Subcutaneous abdominal adipose tissue (tissue), 5 donors: ENCODE measurements around the gene RNF13.
"Not testable (repeated sequence)": the region's sequence is repeated elsewhere in the genome, so short reads cannot be mapped to it uniquely, and the experiment has no call there.

Experiments used
- H3K27ac ChIP-seq: one replicate; pipeline ENCODE4 v1.7.0; 2013; ENCODE audit warnings: low read depth, mild to moderate bottlenecking, inconsistent platforms, low read length, moderate library complexity
- H3K27me3 ChIP-seq, 5 donors: one replicate each; pipeline ENCODE4 v1.7.0; 2013; ENCODE audit warnings: low read length in 5 of 5, inconsistent platforms in 1 of 5; ENCODE audit not compliant: control insufficient read depth in 5 of 5, insufficient read depth in 4 of 5
- H3K36me3 ChIP-seq, 5 donors: one replicate each; pipeline ENCODE4 v1.7.0; 2013; ENCODE audit warnings: low read length in 5 of 5; ENCODE audit not compliant: control insufficient read depth in 5 of 5, insufficient read depth in 5 of 5
- H3K4me1 ChIP-seq, 5 donors: one replicate each; pipeline ENCODE4 v1.7.0; 2013; ENCODE audit warnings: low read length in 5 of 5, mild to moderate bottlenecking in 3 of 5, moderate library complexity in 1 of 5; ENCODE audit not compliant: control insufficient read depth in 5 of 5, insufficient read depth in 5 of 5
- H3K4me3 ChIP-seq, 5 donors: one replicate each; pipeline ENCODE4 v1.7.0; 2013; ENCODE audit warnings: low read length in 5 of 5, low read depth in 1 of 5
- H3K9ac ChIP-seq, 5 donors: one replicate each; pipeline ENCODE4 v1.7.0; 2013; ENCODE audit warnings: low read length in 5 of 5, mild to moderate bottlenecking in 4 of 5, moderate library complexity in 3 of 5
- H3K9me3 ChIP-seq, 5 donors: one replicate each; pipeline ENCODE4 v1.7.0; 2013; ENCODE audit warnings: low read length in 5 of 5; ENCODE audit not compliant: control insufficient read depth in 5 of 5
- donor health status: healthy.
- donor health status: healthy.
- donor health status: healthy.
- donor health status: healthy.
- donor health status: healthy.

Gene RNF13

DNA sequence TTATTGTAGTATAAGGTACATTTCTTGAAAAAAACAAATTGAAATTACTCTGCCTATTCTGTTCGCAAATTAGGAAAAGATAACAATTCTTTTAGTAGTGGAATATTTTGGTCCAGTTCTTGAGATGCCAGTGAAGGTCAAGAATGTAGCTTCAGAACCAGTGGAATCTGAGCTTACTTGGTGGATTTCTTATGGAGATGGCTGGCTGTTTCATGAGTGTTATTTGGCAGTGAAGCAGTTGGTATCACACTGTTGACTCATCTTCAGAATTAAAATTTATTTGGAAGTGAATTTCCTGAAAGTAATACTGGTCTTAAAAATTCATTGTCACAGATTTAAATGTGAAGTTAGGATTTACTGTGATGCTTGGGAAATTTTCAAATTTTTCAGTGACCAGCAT is 19.1 kb downstream of the RNF13 start:
- Histone ChIP-seq H3K4me1 (peaks cover 0 to 8% (median 2%) of the 10 kb centered on the region in 5 donors), H3K9me3 (peaks cover 2 to 19% (median 14%) of the 10 kb centered on the region in 5 donors), H3K4me3 (no peak overlapping the region), H3K27ac (no peak overlapping the region), H3K9ac (no peak overlapping the region), H3K36me3 (peaks cover 0 to 4% (median 0%) of the 10 kb centered on the region in 5 donors), H3K27me3 (no peaks in the 10 kb centered on the region)

DNA sequence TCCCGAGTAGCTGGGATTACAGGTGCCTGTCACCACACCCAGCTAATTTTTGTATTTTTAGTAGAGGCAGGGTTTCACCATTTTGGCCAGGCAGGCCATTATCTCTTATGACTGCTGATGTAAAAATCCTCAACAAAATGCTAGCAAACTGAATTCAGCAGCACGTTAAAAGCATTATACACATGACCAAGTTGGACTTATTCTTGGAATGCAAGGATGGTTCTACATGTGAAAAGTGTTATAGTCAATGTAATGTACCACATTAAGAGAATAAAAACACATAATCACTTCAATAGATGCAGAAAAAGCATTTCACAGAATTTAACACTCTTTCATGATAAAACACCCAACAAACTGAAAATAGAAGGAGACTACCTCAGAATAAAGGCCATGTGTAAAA is 20.2 kb downstream of the RNF13 start:
- peaks cover 0 to 4% (median under 1%) of the 10 kb centered on the region in 5 donors for H3K36me3 ChIP-seq
- peaks cover 2 to 19% (median 17%) of the 10 kb centered on the region in 5 donors for H3K9me3 ChIP-seq
- H3K4me3 ChIP-seq: no peak overlapping the region
- H3K9ac ChIP-seq: no peak overlapping the region
- H3K4me1 ChIP-seq: peaks cover 0 to 8% (median 2%) of the 10 kb centered on the region in 5 donors
- H3K27ac ChIP-seq: no peak overlapping the region
- H3K27me3 ChIP-seq: no peaks in the 10 kb centered on the region

DNA sequence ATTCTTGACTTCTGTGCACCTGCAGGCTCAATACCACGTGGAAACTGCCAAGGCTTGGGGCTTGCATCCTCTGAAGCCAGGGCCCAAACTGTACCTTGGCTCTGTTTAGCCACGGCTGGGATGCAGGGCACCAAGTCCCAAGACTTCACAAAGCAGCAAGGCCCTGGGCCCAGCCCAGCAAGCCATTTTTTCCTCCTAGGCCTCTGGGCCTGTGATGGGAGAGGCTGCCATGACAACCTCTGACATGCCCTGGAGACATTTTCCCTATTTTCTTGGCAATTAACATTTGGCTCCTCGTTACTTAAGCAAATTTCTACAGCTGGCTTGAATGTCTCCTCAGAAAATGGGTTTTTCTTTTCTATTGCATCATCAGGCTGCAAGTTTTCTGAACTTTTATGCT is 25.5 kb downstream of the RNF13 start:
- peaks cover under 1 to 12% (median 9%) of the 10 kb centered on the region in 5 donors for H3K9me3 ChIP-seq
- H3K27me3 ChIP-seq, H3K9ac ChIP-seq, H3K36me3 ChIP-seq, H3K27ac ChIP-seq, H3K4me1 ChIP-seq, H3K4me3 ChIP-seq: not testable (repeated sequence)

DNA sequence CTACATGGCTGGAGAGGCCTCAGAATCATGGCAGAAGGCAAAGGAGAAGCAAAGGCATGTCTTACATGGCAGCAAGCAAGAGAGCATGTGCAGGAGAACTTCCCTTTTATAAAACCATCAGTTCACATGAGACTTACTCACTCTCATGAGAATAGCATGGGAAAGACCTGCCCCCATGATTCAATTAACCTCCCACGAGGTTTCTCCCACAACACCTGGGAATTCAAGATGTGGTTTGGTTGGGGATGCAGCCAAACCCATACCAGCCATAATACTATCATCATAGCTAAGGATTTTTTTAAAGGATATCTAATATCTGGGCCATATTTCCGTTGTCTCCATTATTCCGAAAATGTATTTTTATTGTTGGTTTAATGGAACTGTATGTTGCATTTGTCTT is 26.5 kb downstream of the RNF13 start:
- Histone ChIP-seq H3K9me3 (peaks cover 0 to 10% (median 5%) of the 10 kb centered on the region in 5 donors), H3K4me1 (peaks cover 0 to 11% (median 0%) of the 10 kb centered on the region in 5 donors)
- H3K27me3 ChIP-seq, H3K27ac ChIP-seq, H3K9ac ChIP-seq, H3K4me3 ChIP-seq, H3K36me3 ChIP-seq: not testable (repeated sequence)

DNA sequence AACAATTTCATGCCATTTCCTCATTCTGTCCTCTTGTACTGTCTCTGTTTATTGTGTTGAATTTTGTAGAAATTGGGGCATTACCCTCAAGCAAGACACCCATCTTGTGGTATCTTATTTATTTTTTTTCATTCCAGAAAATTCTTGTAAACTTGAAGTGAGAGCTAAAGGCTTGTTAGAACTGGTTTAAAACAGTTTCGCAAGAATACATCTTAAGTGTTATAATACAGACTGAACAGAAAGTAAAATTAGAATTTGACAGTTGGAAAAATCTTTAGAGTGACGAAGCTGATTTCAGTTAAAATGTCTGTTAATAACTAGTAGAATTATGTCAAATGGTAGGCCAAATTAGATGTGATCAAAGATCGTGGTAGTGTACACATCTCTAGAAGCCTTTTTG is 26.9 kb downstream of the RNF13 start:
- no peak overlapping the region for H3K4me3 ChIP-seq
- peaks cover 0 to 11% (median 0%) of the 10 kb centered on the region in 5 donors for H3K4me1 ChIP-seq
- peaks cover 0 to 5% (median 0%) of the 10 kb centered on the region in 5 donors for H3K36me3 ChIP-seq
- H3K9ac ChIP-seq: no peak overlapping the region
- no peaks in the 10 kb centered on the region for H3K27me3 ChIP-seq
- no peak overlapping the region for H3K27ac ChIP-seq
- H3K9me3 ChIP-seq: peaks cover 0 to 10% (median 3%) of the 10 kb centered on the region in 5 donors

DNA sequence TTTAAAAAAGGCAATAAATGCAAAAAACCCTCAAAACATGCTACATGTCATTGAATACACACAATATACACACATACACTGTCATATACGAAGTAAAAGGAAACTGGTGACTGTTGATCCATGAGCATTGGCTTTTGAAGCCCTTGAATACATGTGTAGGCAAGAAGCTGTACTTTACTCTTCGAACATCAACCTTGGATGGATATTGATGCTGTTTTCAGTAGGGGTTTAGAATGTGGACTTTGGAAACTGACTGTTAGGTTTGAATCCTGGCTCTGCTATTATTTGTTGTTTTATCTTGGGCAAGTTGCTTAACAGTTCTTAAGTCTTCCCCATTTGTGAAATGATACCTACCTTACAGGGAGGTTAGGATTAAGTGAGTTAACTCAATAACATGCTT is 30.5 kb downstream of the RNF13 start:
- H3K36me3 ChIP-seq: peaks cover 5 to 14% (median 8%) of the 10 kb centered on the region in 5 donors
- H3K9me3 ChIP-seq: peaks cover 0 to under 1% (median 0%) of the 10 kb centered on the region in 5 donors
- H3K4me3 ChIP-seq: no peak overlapping the region
- no peaks in the 10 kb centered on the region for H3K27me3 ChIP-seq
- H3K27ac ChIP-seq: no peak overlapping the region
- peaks cover 0 to 11% (median 0%) of the 10 kb centered on the region in 5 donors for H3K4me1 ChIP-seq
- H3K9ac ChIP-seq: no peak overlapping the region

DNA sequence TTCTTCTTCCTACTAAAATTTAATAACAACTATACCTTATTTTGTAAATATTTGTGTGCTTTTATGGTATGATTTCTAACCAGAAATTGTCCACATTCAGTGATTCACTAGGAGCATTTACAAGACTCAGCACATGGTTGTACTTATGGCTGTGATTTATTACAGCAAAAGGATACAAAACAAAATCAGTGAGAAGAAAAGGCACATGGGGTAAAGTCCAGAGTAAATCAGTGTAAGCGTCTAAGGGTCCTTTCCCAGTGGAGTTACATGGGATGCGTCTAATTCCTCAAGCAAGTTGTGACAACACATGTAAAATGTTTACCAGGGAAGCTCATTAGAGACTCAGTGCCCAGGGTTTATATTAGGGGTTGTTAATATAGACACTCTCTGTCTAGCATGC is 31.1 kb downstream of the RNF13 start:
- no peaks in the 10 kb centered on the region for H3K27me3 ChIP-seq
- H3K27ac ChIP-seq: no peak overlapping the region
- peaks cover 5 to 14% (median 8%) of the 10 kb centered on the region in 5 donors for H3K36me3 ChIP-seq
- peaks cover 0 to 11% (median 0%) of the 10 kb centered on the region in 5 donors for H3K4me1 ChIP-seq
- H3K9me3 ChIP-seq: no peaks in the 10 kb centered on the region
- H3K9ac ChIP-seq: no peak overlapping the region
- no peak overlapping the region for H3K4me3 ChIP-seq

DNA sequence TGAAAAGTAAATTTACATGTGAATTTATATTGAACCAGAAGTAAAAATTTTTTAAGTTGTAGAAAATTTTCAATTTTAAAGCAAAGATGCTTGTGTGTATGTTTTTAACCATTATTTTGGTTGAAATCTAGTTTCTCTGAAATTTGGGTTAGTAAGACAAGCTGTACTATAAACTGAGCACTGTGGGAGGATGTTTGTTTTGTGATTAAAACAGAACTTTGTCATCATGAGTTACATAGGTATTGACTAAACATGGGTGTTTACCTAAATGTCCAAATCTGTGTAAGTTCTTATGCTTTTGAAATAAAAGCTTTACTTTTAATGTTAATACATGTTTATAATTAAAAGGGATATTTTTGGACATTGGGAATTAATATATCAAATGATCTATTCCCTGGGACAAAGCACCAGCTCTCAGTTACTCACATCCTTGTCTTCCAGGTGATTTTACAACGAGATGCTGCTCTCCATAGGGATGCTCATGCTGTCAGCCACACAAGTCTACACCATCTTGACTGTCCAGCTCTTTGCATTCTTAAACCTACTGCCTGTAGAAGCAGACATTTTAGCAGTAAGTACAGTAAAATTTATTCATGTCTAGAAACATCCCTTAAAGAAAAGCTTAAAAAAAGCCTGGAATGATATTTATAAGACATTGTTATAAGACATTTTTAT is 32.7 kb downstream of the RNF13 start:
- H3K36me3 ChIP-seq: peaks cover 5 to 14% (median 9%) of the 10 kb centered on the region in 5 donors
- H3K27ac ChIP-seq: no peak overlapping the region
- H3K27me3 ChIP-seq: no peaks in the 10 kb centered on the region
- peaks cover 0 to 8% (median 0%) of the 10 kb centered on the region in 5 donors for H3K4me1 ChIP-seq
- H3K9ac ChIP-seq: no peak overlapping the region
- H3K9me3 ChIP-seq: no peaks in the 10 kb centered on the region
- no peak overlapping the region for H3K4me3 ChIP-seq

DNA sequence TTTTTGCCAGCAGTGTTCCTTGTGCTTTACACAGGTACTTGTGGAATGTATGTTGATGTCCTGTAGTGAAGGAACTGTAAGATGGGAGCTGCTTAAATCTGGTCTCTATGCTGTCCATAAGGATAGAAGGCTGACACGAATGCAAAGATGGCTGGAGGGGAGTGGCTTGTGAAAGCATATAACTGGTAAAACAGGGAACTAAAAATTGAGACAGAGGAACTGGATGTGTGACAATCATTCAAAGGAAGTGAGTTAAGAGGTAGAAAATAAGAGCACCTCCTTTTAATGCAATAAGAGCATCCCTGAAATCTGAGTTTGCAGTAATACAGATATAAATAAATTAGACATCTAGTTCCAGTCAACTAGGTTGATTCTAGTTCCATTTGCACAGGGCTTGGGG is 35.2 kb downstream of the RNF13 start:
- no peaks in the 10 kb centered on the region for H3K27me3 ChIP-seq
- peaks cover 9 to 27% (median 15%) of the 10 kb centered on the region in 5 donors for H3K36me3 ChIP-seq
- H3K4me1 ChIP-seq: peaks cover 0 to 8% (median 0%) of the 10 kb centered on the region in 5 donors
- no peak overlapping the region for H3K4me3 ChIP-seq
- H3K9ac ChIP-seq: no peak overlapping the region
- H3K27ac ChIP-seq: no peak overlapping the region
- no peaks in the 10 kb centered on the region for H3K9me3 ChIP-seq

DNA sequence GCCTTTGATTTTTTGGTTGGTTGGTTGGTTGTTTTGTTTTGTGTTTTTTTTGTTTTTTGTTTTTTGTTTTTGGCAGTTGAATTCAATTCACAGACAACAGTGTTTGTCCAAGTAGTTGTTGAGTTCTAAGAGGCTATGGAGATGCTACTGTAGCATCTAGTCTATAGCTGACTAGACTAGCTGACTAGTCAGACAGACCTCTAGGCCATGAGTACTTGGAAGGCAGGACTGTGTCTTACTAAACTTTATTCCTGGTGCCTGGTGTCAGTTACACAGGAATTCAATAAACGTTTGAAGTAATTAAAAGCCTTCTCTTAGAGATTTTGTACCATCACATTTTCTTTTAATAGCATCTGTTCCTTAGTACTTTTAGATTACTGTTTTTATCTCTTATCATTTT is 35.7 kb downstream of the RNF13 start:
- Histone ChIP-seq H3K9me3 (no peaks in the 10 kb centered on the region), H3K27ac (no peak overlapping the region), H3K4me1 (peaks cover 0 to 8% (median 0%) of the 10 kb centered on the region in 5 donors), H3K9ac (no peak overlapping the region), H3K4me3 (no peak overlapping the region), H3K27me3 (no peaks in the 10 kb centered on the region), H3K36me3 (peaks cover 9 to 28% (median 15%) of the 10 kb centered on the region in 5 donors)
